NCI-H2107 treated with DMSO at 0.1 percent for 48 hours (cell line): ENCODE measurements around the gene CEPT1.
"Not testable (repeated sequence)": the region's sequence is repeated elsewhere in the genome, so short reads cannot be mapped to it uniquely, and the experiment has no call there.

Source experiments
- DNase-seq: peaks from one replicate; lab custom pipeline; 2025; ENCODE audit not compliant: unreplicated experiment; lab: John Stamatoyannopoulos, UW

CEPT1 gene

GRCh38 chr1:111139956-111140679, at the start of gene CEPT1, which contains the start of gene DRAM2:
Gene CEPT1, plus strand, starts transcription at chr1:111140223. Its CDS starts 7,492 bp downstream, at chr1:111147715.
Gene DRAM2, minus strand, starts transcription at chr1:111140093. Its CDS starts 8,539 bp downstream, at chr1:111131554.
- DNase-seq: peak; percentile 73

- not testable (repeated sequence) for DNase-seq
These were observed 44.6 kb upstream of the CEPT1 start for GRCh38 chr1:111095421-111095820.

- no peak for DNase-seq
These were observed 42.5 kb upstream of the CEPT1 start for GRCh38 chr1:111097356-111098099.

GRCh38 chr1:111099289-111099688, 40.7 kb upstream of the CEPT1 start:
- DNase-seq: no peak

GRCh38 chr1:111101854-111102642, 38.0 kb upstream of the CEPT1 start:
- no peak for DNase-seq

GRCh38 chr1:111104981-111105380, 35.0 kb upstream of the CEPT1 start:
- DNase-seq: no peak

- no peak for DNase-seq
These were observed 29.7 kb upstream of the CEPT1 start for GRCh38 chr1:111110197-111110899.

GRCh38 chr1:111116496-111116895, 23.5 kb upstream of the CEPT1 start:
- DNase-seq: no peak

- DNase-seq: no peak
These were observed 13.7 kb upstream of the CEPT1 start for GRCh38 chr1:111126354-111126753.

GRCh38 chr1:111127923-111128643, 11.9 kb upstream of the CEPT1 start:
- no peak for DNase-seq

GRCh38 chr1:111129376-111129775, 10.6 kb upstream of the CEPT1 start:
- no peak for DNase-seq

GRCh38 chr1:111131693-111132092, 8.3 kb upstream of the CEPT1 start:
- DNase-seq: no peak

- no peak for DNase-seq
These were observed 6.2 kb upstream of the CEPT1 start for GRCh38 chr1:111133866-111134265.

GRCh38 chr1:111139324-111139955, 583 bp upstream of the CEPT1 start:
- DNase-seq: peak; percentile 87

GRCh38 chr1:111140680-111140967, 601 bp downstream of the CEPT1 start:
- DNase-seq: no peak

GRCh38 chr1:111141245-111142220, 1.5 kb downstream of the CEPT1 start:
- DNase-seq: no peak

- no peak for DNase-seq
These were observed 2.4 kb downstream of the CEPT1 start for GRCh38 chr1:111142356-111142975.

- DNase-seq: no peak
These were observed 5.5 kb downstream of the CEPT1 start for GRCh38 chr1:111145542-111145941.
